IPS DF 4.7 (cell line): ENCODE data around the gene RCHY1.
"Not testable (repeated sequence)": the region's sequence is repeated elsewhere in the genome, so short reads cannot be mapped to it uniquely, and the experiment has no call there.

ENCODE experiments used
- DNase-seq: peaks from one replicate; pipeline ENCODE4 v3.0.0-alpha.2; 2013; ENCODE audit warnings: low spot score; ENCODE audit errors: extremely low read depth

Gene RCHY1

DNA sequence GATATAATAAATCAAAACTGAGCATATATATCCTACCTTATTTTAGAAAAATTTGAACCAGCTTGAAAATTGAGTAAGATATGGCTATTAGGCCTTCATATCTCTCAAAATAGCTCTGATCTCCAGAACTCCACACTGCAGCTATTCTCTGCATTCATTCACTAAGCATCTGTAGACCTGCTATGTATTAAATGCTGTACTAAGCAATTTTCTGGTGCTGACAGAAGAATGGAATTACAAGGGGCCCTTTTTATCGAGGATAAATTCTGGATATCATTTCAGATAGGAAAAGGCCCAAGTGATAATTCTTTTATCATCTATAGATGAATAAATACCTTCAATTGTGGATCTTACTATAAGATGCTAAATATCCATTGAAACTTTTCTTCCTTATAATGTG is 1.9 kb upstream of the RCHY1 start:
- DNase-seq, result no peak

DNA sequence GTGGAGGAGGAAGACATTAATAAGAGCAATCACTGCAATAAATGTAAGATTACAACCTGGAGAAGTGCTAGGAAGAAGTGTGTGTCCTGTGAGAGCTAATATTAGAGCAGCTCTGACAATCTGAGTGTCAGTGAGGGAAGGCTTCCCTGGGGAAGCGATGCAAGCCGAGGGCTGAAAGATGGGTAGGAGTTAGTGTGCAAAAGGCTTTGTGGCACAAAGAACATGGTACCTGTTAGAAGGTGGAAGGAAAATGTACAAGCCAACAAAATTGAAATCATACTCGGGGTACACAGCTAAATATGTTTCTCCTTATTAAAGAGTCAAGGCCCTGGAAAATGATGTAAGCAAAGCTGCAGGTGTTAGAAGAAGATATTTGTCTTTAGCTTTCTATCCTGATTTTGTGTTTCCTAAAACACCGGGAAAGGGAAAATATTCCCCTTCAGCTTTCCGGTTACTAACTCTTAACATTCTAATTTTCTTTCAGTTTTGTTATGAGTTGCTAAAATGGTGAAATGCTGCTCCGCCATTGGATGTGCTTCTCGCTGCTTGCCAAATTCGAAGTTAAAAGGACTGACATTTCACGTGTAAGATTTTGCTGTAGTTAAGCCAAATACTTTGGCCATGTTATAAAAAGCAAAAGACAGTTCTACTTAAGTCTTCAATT is 878 bp upstream of the RCHY1 start:
- no peak for DNase-seq

DNA sequence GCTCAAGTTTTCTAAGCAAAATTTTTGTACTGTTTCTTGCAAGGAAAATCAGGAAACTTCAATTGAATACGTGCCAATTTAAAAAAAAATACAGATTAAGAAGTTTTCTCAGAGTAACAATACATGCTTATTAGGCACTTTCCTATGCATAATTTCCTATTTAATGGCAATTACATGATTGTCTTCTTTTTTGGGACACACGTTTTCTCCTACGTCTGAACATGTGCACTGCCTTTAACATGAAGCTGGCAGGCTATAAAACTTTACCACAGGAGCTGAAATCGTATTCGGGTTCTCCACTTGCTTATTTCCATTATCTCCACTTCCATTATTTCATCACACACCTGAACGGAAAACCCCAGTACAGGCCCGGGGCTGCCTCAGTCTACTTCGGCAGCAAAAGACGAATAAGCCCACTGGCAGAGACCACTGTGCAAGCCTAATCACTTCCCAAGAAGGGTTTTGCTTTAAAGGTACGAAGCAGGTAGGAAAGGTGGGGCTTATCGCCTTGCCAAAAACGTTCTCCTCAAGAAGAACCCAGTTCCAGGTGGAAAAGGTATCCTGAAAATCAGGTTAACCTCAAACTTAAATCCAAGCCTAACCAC is 575 bp downstream of the RCHY1 start:
- DNase-seq, result no peak

DNA sequence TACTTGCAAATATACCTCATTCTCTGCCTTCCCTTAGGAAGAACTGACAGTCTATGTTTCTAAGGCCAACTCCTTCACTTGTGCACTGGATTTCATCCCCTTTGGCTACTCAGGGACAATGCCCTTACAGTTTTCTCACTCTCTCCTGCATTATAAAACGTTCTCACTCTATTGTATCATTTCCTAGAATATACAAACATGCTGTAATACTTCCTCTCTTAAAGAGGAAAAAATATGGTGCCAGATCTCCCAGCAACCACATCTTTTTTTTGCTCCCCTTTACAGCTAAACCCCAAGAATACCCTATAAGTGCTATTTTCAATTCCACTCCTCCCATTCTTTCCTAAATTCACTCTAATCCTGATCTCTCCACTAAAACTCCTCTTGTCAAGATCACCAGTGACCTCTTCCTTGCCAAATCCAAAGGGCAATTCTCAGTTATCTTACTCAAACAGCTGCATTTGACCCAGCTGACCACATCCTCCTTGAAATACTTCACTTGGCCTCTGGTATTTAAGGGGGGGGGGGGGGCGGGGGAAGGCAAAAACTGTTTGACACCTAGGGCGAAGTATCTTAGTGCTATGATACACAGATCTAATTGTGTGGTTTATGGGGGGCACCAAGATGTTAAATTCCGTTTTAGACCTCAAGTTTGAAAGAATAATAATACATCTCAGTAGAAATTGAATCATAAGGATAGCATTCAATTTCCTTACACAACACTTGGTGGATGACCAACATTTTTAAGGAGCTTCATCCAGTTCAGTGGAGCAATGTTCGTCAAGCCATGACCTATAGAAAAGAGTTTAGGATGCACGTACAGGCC is 1.6 kb downstream of the RCHY1 start:
- no peak for DNase-seq

DNA sequence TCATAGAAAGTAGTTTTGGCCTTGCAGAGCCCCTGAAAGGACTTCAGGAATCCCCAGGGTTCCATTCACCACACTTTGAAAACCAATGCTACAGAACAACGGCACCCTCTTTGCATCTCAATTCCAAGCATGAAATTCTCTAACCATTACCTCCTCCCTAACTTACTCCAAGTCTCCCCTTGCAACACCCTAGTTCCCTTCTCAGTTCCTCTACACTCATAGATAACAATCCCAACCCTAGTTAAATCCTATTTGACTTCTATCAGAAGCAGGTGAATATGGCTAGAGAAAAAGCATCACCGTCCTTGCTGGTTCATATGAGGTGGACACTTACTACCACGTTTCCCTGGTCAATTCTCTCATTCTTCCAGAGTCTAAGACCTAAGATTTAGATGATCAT is 2.4 kb downstream of the RCHY1 start:
- DNase-seq, result no peak

DNA sequence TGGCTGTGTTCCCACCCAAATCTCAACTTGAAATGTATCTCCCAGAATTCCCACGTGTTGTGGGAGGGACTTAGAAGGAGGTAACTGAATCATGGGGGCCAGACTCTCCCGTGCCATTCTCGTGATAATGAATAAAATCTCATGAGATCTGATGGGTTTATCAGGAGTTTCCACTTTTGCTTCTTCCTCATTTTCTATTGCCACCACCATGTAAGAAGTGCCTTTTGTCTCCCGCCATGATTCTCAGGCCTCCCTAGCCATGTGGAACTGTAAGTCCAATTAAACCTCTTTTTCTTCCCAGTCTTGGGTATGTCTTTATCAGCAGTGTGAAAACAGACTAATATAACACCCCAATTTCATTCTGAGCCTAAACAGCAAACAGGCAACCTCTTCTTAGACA is 4.6 kb downstream of the RCHY1 start:
- not testable (repeated sequence) for DNase-seq

DNA sequence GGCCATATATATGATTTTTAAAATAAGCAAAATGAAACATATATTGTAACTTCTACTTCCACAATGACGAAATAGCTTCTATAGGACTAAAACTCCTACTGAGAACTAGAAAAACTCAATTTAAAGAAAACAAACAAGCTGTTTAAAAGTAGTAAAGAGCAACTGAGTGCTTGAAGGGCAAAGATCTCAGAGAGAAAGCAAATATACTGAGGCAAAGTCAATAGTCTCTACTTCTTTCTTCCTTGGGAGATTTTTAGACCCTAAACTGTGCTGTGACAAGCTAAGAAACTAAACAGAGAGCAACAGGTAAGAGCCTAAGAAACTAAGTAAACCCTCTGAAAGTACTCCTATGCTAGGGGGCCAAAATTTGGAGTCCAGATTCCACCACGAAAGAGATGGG is 8.6 kb downstream of the RCHY1 start:
- no peak for DNase-seq

DNA sequence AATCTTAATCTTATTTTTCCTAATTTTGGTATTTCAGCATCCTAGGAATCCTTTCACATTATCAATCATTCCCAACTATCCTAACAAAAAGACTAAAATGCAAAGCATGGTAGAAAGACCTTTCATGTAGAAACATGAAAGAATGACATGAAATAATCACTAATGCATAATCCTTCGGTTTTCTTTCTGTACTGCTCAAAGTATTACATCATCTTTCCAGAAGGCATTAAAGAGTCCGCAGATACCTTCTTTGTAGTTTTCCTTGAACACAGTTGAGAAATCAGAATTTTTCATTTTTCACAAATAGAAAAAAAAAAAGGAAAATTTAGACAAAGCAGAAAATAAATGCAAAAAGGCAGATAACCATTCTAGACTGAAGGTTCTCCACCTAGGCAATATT is 11.5 kb downstream of the RCHY1 start:
- DNase-seq, result no peak

DNA sequence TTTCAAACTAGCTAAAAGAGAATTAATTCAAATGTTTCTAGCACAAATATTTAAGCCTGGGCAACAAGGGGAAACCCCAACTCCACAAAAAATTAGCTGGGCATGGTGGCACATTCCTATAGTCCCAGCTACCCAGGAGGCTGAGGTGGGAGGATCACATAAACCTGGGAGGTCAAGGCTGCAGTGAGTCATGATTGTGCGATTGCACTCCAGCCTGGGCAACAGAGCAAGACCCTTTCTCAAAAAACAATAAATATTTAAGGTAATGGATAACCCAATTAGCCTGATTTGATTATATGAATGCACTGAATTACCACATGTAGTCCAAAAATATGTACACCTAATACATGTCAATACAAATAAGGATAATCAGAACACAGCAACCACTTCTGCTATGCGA is 14.3 kb downstream of the RCHY1 start:
- no peak for DNase-seq

DNA sequence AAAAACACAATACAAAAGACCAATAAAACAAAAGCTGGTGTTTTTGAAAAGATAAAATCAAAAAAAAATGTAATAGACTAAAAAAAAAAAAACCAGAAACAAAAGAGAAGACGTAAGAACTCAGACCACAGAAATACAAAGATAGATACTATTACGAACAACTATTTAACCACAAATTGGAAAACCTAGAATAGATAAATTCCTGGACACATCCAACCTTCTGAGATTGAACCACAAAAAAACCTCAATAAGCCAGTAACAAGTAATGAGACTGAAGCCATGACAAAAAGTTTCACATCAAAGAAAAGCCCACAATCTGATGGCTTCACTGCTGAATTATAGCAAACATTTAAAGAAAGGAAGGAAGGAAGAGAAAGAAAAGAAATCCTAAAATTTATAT is 16.2 kb downstream of the RCHY1 start:
- DNase-seq, result no peak

DNA sequence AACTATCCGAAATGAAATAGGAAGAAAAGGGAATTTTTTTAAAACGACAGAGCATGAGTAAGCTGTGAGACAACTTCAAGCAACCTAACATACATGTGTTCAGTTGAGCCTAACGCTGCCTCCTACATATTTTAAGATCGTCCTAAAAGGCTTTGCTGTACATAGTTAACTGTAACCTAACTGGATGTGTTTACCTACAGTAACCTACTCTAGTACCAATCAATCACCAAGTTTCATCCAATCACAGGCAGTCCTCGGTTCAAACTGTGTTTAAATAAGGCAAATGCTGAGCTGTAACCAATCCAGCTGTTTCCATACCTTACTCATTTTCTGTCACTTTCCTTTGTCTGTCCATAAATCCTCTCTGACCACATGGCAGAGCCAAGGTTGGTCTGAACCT is 17.1 kb downstream of the RCHY1 start:
- no peak for DNase-seq

DNA sequence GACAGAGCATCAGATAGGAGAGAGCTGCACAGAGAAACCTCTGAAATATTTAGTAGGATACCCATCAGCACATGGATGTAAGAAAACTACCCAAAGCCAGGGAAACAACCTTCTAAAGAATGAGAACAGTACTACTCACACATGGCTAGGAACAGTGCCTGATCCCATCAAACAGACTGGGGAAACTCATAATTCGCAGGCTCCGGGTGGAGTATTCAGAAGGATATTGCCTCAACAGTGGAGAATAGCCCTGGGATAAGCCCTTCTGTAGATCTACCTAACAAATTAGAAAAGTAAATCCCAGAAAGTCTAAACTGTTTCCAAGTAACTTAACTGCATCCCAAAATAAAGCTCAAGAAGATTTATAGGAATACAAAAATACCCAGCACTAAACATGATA is 17.8 kb downstream of the RCHY1 start:
- no peak for DNase-seq

DNA sequence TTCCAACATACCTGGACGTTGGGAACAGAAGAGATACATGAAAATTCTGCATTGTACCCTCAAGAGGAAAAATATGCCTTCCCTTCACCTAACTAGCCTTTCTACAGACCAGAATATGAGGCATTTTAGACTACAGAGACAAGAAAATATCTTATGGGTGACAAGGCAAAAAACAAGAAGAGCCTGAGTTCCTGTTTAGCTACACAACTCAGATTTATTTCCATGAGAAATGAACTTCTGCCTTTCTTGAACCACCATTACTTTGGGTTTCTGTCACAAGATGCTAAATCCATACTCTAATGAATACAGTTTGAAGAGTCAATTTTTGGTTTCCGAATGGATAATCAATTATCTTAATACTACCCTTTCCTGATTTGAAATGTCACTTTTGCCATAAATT is 18.7 kb downstream of the RCHY1 start:
- no peak for DNase-seq

DNA sequence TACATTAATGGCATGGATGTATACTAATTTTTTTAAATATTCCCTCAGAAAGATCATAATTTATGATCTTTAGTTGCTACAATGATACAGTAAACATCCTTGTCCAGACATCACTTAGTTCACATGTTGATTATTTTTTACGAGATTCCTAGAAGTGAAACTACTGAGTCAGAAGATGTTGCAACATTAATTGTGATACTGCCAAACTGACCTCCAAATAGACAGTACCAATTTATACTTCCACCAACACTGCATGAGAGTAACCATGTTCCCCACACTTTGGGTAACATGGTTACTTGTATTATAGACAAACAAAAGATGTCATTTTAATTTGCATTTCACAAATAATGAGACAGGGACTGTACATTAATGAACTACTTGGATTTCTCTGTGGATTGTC is 19.6 kb downstream of the RCHY1 start:
- no peak for DNase-seq

DNA sequence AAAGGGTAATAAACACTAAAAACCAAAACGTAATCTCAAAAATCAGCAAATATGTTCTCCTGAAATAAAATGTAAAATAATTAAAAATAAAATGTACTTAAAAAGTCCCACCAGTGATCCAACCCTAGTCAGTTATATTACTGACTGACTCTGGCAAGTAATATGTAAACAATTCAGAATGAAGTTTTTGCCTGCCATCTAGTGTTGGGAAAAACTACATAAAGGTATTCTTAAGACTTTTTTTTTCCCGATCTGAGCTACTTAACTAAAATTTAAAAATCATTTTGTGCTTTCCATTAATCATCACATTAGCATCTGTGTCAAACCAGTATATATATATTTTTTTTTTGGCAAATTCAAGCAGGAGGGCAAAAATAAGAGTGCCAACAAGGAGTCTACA is 24.0 kb downstream of the RCHY1 start:
- DNase-seq, result no peak

DNA sequence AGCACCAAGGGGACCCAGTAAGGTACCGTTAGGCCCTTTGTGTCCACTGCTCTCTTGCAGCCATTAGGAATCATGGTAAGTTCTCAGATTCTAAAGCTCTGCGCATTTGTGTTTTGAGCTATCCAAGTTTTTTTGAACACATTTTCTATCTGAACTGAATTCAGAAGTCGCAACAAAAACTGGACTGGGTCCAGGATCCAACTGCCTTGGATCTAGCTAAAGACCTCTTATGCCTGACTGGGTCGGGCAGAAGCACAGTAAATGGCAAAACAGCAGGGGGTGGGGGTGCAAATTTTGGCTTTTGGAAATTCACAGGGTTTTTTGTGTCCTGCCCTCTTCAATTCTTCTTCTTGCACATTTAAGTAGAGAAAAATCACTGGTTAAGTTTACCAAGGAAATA is 30.0 kb downstream of the RCHY1 start:
- no peak for DNase-seq

DNA sequence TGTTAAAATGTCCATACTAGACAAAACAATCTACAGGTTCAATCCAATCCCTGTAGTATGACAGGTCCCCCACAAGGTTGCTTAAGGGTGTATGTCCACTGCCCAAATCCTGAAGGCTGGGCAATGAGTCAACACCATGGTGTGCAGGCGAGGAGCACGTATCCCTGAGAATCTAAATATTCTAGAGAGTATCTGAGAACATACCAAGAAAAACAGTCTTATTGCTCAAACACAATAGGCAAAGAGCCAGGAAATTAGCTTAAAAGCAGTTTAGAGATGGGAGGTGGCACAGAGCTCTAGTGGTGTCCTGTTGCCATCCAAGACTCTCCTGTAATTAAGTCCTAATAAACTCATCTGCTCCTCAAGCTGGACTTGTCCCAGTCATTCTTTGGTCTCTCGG is 37.0 kb downstream of the RCHY1 start:
- no peak for DNase-seq

DNA sequence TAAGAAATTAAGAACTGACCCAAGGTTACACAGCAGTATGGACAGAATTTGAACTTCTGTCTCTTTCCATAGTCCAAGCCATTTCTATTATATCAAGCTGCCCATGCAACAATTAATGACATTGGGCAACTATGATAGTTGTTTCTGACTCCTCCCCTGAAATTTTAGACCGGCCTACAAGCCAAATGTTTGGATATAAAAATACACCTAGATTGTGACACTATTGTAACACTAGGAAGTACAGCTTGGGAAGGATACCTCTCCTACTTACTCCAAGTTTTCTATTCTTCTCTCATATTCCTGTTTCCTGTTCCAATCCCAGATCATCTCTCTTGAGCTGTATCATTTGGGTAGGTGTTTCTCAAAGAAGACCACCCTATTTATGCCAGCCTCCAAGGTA is 43.5 kb downstream of the RCHY1 start:
- DNase-seq, result no peak

DNA sequence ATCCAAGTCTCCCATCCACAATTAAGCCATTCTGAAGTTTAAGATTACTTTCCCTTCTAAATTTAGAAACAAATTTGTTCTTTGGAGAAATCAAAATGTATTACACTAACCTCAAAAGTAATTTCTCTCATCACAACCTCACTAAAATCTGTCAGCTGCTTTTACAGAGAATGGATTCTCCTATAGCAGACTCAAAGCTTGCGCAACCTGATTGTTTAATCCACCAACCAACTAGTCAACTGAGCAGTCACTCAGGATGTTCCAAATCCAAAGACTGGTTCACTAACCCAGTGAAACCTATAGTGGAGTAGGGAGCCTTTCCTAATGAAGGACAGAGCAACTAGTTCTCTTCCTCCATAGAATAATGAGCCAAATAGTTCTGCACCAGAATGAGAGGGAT is 44.3 kb downstream of the RCHY1 start:
- DNase-seq, result no peak

DNA sequence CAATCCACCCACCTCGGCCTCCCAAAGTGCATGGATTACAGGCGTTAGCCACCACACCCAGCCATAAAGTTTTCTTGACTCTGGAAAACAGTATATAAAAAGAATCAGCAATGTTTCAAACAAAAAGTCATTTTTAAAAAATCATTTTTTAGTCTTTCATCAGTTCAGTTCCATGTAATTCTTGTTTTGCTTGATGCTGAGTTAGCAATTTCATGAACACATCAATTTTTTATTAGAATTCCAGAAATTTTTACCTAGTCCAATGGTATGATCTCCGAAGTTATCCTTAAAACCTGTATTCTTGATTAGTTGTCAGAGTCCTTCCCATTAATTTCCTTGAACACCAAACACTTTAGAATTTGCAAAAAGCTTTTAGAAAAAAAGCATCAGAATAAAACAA is 56.8 kb downstream of the RCHY1 start:
- DNase-seq, result no peak

DNA sequence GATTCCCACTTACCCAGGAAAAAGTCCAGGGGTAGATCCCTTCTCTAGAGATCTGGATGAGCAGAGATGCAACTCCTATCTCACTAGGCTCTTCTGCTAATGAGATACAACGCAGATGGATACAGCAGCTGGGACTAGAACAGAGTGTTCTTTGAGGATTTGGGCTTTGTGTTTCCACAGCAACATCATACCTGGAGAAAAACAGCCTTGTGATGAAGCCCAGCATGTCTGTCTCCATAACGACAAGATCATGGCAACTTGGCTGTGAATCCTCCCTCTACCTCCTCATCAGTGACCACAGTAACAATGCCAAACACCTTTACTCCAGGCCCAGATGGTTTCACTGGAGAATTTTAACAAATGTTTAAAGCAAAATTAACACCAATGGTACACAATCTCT is 80.1 kb downstream of the RCHY1 start:
- no peak for DNase-seq

DNA sequence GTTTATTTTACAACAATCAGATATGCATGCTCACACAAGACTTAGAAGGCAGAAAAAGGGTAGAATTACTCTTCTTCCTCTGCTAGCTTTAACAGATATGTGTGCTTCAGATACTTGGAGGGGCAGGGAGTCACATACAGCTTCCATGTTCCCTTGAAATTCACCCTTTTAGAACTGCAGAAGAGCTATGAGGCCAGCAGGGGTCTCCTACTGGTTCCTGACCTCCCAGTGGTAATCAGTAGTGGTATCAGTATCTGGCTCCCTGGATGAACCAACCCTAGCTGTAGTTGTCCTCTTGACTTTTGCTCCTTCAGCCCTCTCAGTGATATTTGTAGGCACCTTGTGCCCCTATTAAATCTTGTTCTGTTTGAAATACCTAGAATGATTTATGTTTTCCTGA is 81.5 kb downstream of the RCHY1 start:
- DNase-seq, result peak; percentile 41

DNA sequence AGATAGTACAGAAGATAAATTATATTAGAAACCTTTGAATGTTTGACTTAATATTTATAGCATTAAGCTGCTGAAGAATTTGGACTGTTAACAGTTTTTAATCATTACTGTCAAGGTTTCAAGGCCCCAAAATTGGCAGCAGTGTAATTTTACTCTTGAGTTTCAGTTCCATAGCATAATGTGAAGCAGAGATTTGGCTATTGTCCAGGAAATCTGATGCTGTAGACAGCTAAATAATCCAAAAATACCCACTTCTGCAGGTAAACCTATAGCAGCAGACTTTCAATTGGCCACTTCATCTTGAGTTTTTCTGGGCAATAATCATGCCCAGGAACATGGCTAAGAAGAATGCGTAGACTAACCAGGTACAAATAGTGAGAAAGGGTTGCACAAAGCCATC is 85.0 kb downstream of the RCHY1 start:
- DNase-seq, result no peak
